ENCODE results near the gene LAPTM5. TPM values are rescaled to one million over a fixed set of nuclear protein-coding genes. Genes with fewer than 3 reads are reported as not detected.

LAPTM5 gene
- total and polyA plus RNA-seq, 3 experiments from 2014 or later = 204 to 589 (median 206) TPM

DNA sequence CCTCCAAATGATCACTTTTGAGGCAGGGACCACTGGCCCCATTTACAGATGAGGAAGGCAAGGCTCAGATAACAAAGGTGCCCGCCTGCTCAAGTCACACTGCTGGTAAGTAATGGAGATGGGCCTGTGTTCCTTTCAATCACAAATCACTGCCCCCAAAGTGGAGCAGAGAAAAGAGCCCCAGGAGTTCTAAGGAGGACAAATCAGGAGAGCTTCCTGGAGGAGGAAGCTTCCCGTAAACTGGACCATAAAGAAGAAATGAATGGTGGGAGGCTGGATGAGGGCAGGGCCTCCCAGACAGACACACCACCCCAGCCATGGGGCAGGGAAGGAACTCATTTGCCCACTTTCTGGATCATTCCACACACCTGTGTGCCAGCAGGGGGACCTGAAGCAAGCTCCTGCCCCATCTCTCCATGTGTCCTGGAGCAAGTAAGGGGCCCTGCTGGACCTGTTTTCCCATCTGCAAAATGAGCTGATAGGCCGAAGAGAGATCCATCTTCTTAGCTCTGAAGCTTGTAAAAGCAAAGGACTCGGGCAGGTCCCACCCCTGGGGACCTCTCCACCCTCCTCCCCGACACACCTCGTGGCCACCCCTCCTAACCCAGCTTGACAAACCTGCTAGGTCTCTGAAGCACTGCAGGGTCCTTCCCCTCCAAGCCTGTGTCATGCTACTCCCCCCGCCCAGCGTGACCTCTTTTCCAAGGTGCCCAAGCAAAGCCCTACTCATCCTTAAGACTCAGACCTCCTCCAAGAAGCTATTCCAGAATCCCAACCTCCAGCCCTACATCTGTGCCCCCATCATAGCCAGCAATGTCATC lies 5.5 kb downstream of the LAPTM5 start:
- peaks cover 81% of the 10 kb centered on the region for H3K4me1 ChIP-seq (ENCODE audit: insufficient read depth, low read length)
- Mint-ChIP-seq H3K9me3 (no peaks in the 10 kb centered on the region), H3K4me1 (peaks cover 88 to 90% (median 90%) of the 10 kb centered on the region in 3 donors), H3K27ac (peak overlapping the region; percentile 76 to 100 (median 100)), H3K4me3 (peak overlapping the region; percentile 76 to 100 (median 84)), H3K27me3 (peaks cover 0 to 14% of the 10 kb centered on the region in 2 donors), H3K36me3 (peaks cover 6 to 91% (median 21%) of the 10 kb centered on the region in 3 donors)
- DNase-seq = no peak
- ChIA-PET CTCF (interaction anchor here (1.2 to 11.3 kb wide), 3 partner anchors 8 to 32 kb away, joined by 9 to 76 read pairs (median 11); no protein-coding TSS in a partner anchor), POLR2A (interaction anchor here (1.3 to 11.0 kb wide), 3 partner anchors 7 to 33 kb away, joined by 4 to 189 read pairs (median 15); no protein-coding TSS in a partner anchor)
- peak overlapping the region; percentile 35 for H3K4me3 ChIP-seq (ENCODE audit: low read length)
- no peak overlapping the region for H3K27ac ChIP-seq (ENCODE audit: low read depth, low read length)
- no peaks in the 10 kb centered on the region for H3K27me3 ChIP-seq (ENCODE audit: insufficient read depth, low read length, poor library complexity, severe bottlenecking)
- H3K36me3 ChIP-seq (ENCODE audit: insufficient read depth, low read length) = peaks cover 14% of the 10 kb centered on the region
- no peaks in the 10 kb centered on the region for H3K9me3 ChIP-seq (ENCODE audit: low read length)

DNA sequence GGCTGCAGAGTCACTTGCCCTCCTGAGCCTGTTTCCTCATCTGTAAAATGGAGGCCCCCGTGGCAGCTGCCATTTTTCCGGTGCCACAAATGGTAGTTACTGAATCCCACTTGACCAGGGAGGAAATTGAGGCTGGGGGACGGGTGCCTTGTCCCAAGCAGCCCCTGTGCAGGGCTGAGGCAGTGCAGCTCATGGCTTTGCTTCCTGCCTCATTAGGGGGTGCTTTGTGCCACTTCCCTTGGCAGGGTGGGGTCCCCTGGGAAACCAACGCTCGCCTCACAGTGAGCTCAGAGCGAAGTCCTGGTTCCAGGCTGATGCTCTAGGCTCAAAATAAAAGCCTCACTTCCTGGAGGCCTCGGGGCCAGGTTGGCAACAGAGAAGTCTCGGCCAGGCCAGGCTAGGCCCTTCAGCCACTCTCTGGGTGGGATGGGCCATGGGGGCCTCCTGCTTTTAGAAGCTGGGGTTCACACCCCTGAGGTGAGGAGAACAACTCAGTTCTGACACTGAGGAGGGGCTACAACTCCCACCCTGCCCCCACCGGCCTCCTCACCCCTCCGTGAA lies 6.8 kb downstream of the LAPTM5 start:
- H3K9me3 ChIP-seq (ENCODE audit: low read length) = no peaks in the 10 kb centered on the region
- peak overlapping the region; percentile 48 for H3K4me3 ChIP-seq (ENCODE audit: low read length)
- ChIA-PET POLR2A (interaction anchor here (1.9 to 11.8 kb wide), 4 partner anchors 5 to 32 kb away, joined by 5 to 189 read pairs (median 102); partner anchors contain the start of gene LAPTM5), CTCF (interaction anchor here (1.5 to 11.3 kb wide), 4 partner anchors 21 to 32 kb away, joined by 4 to 76 read pairs (median 8); no protein-coding TSS in a partner anchor)
- H3K9me3 Mint-ChIP-seq = no peaks in the 10 kb centered on the region
- DNase-seq = no peak
- no peaks in the 10 kb centered on the region for H3K27me3 ChIP-seq (ENCODE audit: insufficient read depth, low read length, poor library complexity, severe bottlenecking)
- peak overlapping the region; percentile 80 to 100 (median 85) for H3K4me3 Mint-ChIP-seq
- peaks cover 0 to 12% of the 10 kb centered on the region in 2 donors for H3K27me3 Mint-ChIP-seq
- H3K4me1 Mint-ChIP-seq = peaks cover 97 to 100% (median 100%) of the 10 kb centered on the region in 3 donors
- peaks cover 6 to 88% (median 22%) of the 10 kb centered on the region in 3 donors for H3K36me3 Mint-ChIP-seq
- H3K27ac Mint-ChIP-seq = peak overlapping the region; percentile 92 to 100 (median 100)
- peaks cover 18% of the 10 kb centered on the region for H3K36me3 ChIP-seq (ENCODE audit: insufficient read depth, low read length)
- peaks cover 93% of the 10 kb centered on the region for H3K4me1 ChIP-seq (ENCODE audit: insufficient read depth, low read length)
- peak overlapping the region; percentile 53 for H3K27ac ChIP-seq (ENCODE audit: low read depth, low read length)

DNA sequence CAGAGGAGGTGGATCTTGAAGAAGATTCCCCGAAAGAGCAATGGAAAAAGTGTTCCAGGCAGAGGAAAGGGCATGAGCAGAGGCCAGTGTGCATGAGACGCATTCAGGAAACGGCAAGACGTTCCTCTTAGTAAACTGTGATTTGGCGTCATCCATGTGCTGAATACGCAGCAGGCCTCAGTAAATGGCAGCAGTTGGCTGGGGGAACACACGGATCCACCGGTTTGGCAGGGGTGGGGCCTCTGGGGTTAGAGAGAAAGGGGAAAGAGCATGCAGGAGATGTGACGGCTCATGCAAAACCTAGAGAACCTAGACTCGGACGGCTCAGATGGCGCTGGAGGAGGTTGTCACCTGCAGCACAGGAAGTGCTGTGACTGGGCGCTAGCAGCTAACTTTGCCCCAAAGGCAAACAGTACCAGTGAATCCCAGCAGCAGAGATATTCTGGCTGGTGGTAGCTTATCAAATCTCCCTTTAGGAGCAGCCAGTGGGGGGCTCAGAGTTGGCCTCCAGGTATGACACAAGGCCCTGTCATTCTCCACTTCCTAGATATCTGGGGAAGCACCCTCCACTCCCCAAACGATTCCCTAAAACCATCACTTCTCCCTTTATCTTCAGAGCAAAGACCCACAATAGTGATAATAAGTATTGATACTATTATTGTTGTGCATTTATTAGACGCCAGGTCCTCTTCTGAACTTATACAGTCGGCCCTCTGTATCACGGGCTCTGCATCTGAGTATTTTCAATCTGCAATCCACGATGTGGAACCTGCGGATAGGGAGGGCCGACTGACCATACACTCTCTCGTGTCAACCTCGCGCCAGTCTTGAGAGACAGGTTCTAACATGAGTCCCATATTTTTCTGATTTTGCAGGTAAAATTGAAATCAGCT lies 7.6 kb downstream of the LAPTM5 start:
- peak; percentile 68 to 88 (median 83) for DNase-seq
- Histone ChIP-seq H3K27ac (ENCODE audit: low read depth, low read length) (peak overlapping the region; percentile 53), H3K9me3 (ENCODE audit: low read length) (no peaks in the 10 kb centered on the region), H3K27me3 (ENCODE audit: insufficient read depth, low read length, poor library complexity, severe bottlenecking) (no peaks in the 10 kb centered on the region), H3K4me3 (ENCODE audit: low read length) (peak overlapping the region; percentile 48), H3K36me3 (ENCODE audit: insufficient read depth, low read length) (peaks cover 18% of the 10 kb centered on the region), H3K4me1 (ENCODE audit: insufficient read depth, low read length) (peaks cover 98% of the 10 kb centered on the region)
- Mint-ChIP-seq H3K4me1 (peaks cover 97 to 100% (median 100%) of the 10 kb centered on the region in 3 donors), H3K27me3 (peaks cover 0 to 12% of the 10 kb centered on the region in 2 donors), H3K36me3 (peaks cover 0 to 81% (median 15%) of the 10 kb centered on the region in 3 donors), H3K9me3 (no peaks in the 10 kb centered on the region), H3K27ac (peak overlapping the region; percentile 92 to 100 (median 100)), H3K4me3 (peak overlapping the region; percentile 80 to 100 (median 85))
- ChIA-PET CTCF (interaction anchor here (0.6 to 11.3 kb wide), 8 partner anchors 8 to 33 kb away, joined by 3 to 76 read pairs (median 5); partner anchors contain the start of gene LAPTM5), POLR2A (interaction anchor here (1.6 to 11.8 kb wide), 4 partner anchors 7 to 31 kb away, joined by 4 to 189 read pairs (median 10); partner anchors contain the start of gene LAPTM5)

DNA sequence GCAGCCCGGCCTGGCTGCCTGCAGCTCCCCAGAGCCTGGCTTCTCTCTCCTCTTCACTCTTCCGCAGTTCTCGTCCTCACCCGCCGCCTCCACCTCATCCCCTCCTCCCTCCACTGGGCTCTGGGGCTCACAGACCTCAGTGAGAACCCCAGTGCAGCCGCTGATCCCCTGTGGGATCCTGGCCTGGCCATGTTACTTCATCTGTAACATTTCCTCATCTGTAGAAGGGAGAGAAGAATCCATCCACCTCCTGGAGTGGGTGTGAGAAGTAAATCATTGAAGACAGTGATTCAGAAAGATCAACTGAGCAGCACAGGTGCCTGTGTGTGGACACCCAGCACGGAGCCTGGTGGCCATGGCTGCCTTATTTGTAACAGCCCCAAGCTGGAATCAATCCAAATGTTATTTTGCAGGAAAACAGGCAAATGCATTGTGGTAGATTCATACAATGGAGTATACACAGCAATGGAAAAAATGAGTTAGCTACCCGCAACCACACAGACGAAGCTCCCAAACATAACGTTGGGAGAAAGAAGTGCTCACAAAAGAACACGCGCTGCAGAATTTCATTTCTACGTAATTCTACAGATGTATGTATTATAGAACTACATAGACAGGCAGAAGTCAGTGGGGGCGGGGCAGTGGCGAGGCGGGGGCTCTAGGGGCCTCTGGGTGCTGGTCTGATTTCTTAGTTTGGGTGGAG lies 8.7 kb downstream of the LAPTM5 start:
- Mint-ChIP-seq H3K9me3 (no peaks in the 10 kb centered on the region), H3K4me1 (peaks cover 97 to 100% (median 100%) of the 10 kb centered on the region in 3 donors), H3K27me3 (peaks cover 0 to 12% of the 10 kb centered on the region in 2 donors), H3K27ac (peak overlapping the region; percentile 92 to 100 (median 100)), H3K4me3 (peak overlapping the region; percentile 80 to 100 (median 85)), H3K36me3 (peaks cover 0 to 76% (median 15%) of the 10 kb centered on the region in 3 donors)
- peak overlapping the region; percentile 53 for H3K27ac ChIP-seq (ENCODE audit: low read depth, low read length)
- CTCF ChIA-PET = interaction anchor here (0.6 to 11.3 kb wide), 7 partner anchors 9 to 34 kb away, joined by 3 to 76 read pairs (median 5); partner anchors contain the start of gene LAPTM5
- DNase-seq = no peak
- peaks cover 98% of the 10 kb centered on the region for H3K4me1 ChIP-seq (ENCODE audit: insufficient read depth, low read length)
- peaks cover 18% of the 10 kb centered on the region for H3K36me3 ChIP-seq (ENCODE audit: insufficient read depth, low read length)
- H3K9me3 ChIP-seq (ENCODE audit: low read length) = no peaks in the 10 kb centered on the region
- POLR2A ChIA-PET = interaction anchor here (1.6 to 11.8 kb wide), 3 partner anchors 8 to 16 kb away, joined by 4 to 189 read pairs (median 5); partner anchors contain the start of gene LAPTM5
- H3K27me3 ChIP-seq (ENCODE audit: insufficient read depth, low read length, poor library complexity, severe bottlenecking) = no peaks in the 10 kb centered on the region
- H3K4me3 ChIP-seq (ENCODE audit: low read length) = peak overlapping the region; percentile 53

DNA sequence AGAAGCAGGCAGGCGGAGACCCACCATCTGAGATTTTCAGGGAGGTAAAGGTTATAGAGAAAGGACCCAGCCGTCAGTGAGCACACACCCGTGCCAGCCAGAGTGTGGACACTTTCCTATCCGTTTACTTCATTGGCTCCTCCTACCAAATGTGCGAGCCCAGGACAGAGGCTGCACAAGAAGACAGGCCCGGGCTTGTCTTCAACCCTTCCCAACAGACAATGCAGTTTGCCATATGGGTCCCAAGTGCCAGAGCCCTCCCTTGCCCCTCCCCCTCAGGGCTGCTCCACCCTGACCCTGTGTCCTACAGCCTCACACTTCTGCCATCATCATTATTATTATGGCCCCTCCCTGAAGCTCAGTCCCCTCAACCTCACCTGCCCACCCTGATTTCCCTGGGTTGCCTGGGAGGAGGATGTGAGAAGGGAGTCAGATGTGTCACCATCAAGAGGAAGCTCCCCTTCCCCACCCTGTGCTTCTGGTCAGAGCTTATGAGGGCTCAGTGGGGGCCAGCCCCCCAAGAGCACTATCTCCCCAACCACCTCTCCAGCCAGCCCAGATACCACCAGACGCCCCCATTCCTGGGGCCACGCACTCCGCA lies 9.4 kb downstream of the LAPTM5 start:
- Histone ChIP-seq H3K27me3 (ENCODE audit: insufficient read depth, low read length, poor library complexity, severe bottlenecking) (no peaks in the 10 kb centered on the region), H3K36me3 (ENCODE audit: insufficient read depth, low read length) (peaks cover 18% of the 10 kb centered on the region), H3K4me1 (ENCODE audit: insufficient read depth, low read length) (peaks cover 99% of the 10 kb centered on the region), H3K9me3 (ENCODE audit: low read length) (no peaks in the 10 kb centered on the region), H3K4me3 (ENCODE audit: low read length) (peak overlapping the region; percentile 53), H3K27ac (ENCODE audit: low read depth, low read length) (peak overlapping the region; percentile 53)
- peaks cover 0 to 74% (median 16%) of the 10 kb centered on the region in 3 donors for H3K36me3 Mint-ChIP-seq
- H3K4me1 Mint-ChIP-seq = peaks cover 97 to 100% (median 100%) of the 10 kb centered on the region in 3 donors
- H3K4me3 Mint-ChIP-seq = peak overlapping the region; percentile 80 to 100 (median 85)
- peaks cover 0 to 2% (median 0%) of the 10 kb centered on the region in 5 donors for H3K9me3 Mint-ChIP-seq
- H3K27ac Mint-ChIP-seq = peak overlapping the region; percentile 92 to 100 (median 100)
- CTCF ChIA-PET = interaction anchor here (1.0 to 11.3 kb wide), 4 partner anchors 9 to 32 kb away, joined by 3 to 76 read pairs (median 6); partner anchors contain the start of gene LAPTM5
- H3K27me3 Mint-ChIP-seq = peaks cover 0 to 12% of the 10 kb centered on the region in 2 donors
- POLR2A ChIA-PET = interaction anchor here (1.6 to 11.8 kb wide), 2 partner anchors 8 to 15 kb away, joined by 4 to 189 read pairs; partner anchors contain the start of gene LAPTM5
- DNase-seq = no peak

Measured in CD8-positive, alpha-beta memory T cell (primary cell).